ENCODE data around the gene TK1.

GRCh38 chr17:78183916-78184315 lies 2.9 kb downstream of the TK1 start:
- TF ChIP-seq CTCF (IDR thresholded peaks at IDR 0.05) = no peak
- TF ChIP-seq POLR2A (IDR thresholded peaks at IDR 0.05) = no peak

Measured in body of pancreas (tissue), 4 donors.